GDM1 (cell line): ENCODE results near the gene CCDC34.

ENCODE experiments used
- DNase-seq: peaks from one replicate; lab custom pipeline; 2025; lab: John Stamatoyannopoulos, UW

CCDC34 gene

GRCh38 chr11:27362749-27363575 lies at the start of gene CCDC34:
CCDC34 (minus strand) TSS chr11:27363215; CDS start chr11:27363194, 21 bp downstream.
- DNase-seq = peak; percentile 88

- no peak for DNase-seq
Measured at GRCh38 chr11:27412192-27412691, 49.2 kb upstream of the CCDC34 start.

GRCh38 chr11:27411328-27411727 lies 48.3 kb upstream of the CCDC34 start:
- no peak for DNase-seq

GRCh38 chr11:27410272-27410671 lies 47.3 kb upstream of the CCDC34 start:
- no peak for DNase-seq

GRCh38 chr11:27409742-27410141 lies 46.7 kb upstream of the CCDC34 start:
- no peak for DNase-seq

- DNase-seq = no peak
Measured at GRCh38 chr11:27409049-27409448, 46.0 kb upstream of the CCDC34 start.

GRCh38 chr11:27408246-27408800 lies 45.3 kb upstream of the CCDC34 start:
- no peak for DNase-seq

- DNase-seq = no peak
Measured at GRCh38 chr11:27406498-27407354, 43.7 kb upstream of the CCDC34 start.

GRCh38 chr11:27405134-27405533 lies 42.1 kb upstream of the CCDC34 start:
- no peak for DNase-seq

- DNase-seq = no peak
Measured at GRCh38 chr11:27404427-27404826, 41.4 kb upstream of the CCDC34 start.

- DNase-seq = no peak
Measured at GRCh38 chr11:27403195-27403594, 40.2 kb upstream of the CCDC34 start.

- no peak for DNase-seq
Measured at GRCh38 chr11:27402450-27402849, 39.4 kb upstream of the CCDC34 start.

GRCh38 chr11:27401833-27402316 lies 38.9 kb upstream of the CCDC34 start:
- no peak for DNase-seq

- DNase-seq = no peak
Measured at GRCh38 chr11:27401280-27401832, 38.3 kb upstream of the CCDC34 start.

- DNase-seq = no peak
Measured at GRCh38 chr11:27398400-27398770, 35.4 kb upstream of the CCDC34 start.

- no peak for DNase-seq
Measured at GRCh38 chr11:27397624-27398399, 34.8 kb upstream of the CCDC34 start.

- DNase-seq = no peak
Measured at GRCh38 chr11:27396259-27396839, 33.3 kb upstream of the CCDC34 start.

- DNase-seq = no peak
Measured at GRCh38 chr11:27395556-27396258, 32.7 kb upstream of the CCDC34 start.

- DNase-seq = no peak
Measured at GRCh38 chr11:27394781-27395228, 31.8 kb upstream of the CCDC34 start.
